GM10266 (cell line): ENCODE results near the gene MUC2.

Experiments
- DNase-seq: peaks from one replicate; pipeline ENCODE4 v3.0.0; 2012; ENCODE audit errors: extremely low spot score
- CTCF ChIP-seq: IDR thresholded peaks from 2 replicates; pipeline ENCODE4 v1.5.1; 2012; ENCODE audit warnings: mild to moderate bottlenecking, low read depth; ENCODE audit not compliant: control insufficient read depth, insufficient read depth; ENCODE audit errors: missing control alignments

The MUC2 gene

GRCh38 chr11:1101318-1102089, 26.8 kb downstream of the MUC2 start:
- TF ChIP-seq CTCF, result no peak
- DNase-seq, result no peak

GRCh38 chr11:1102221-1102971, 27.7 kb downstream of the MUC2 start:
- no peak for TF ChIP-seq CTCF
- DNase-seq, result no peak

- TF ChIP-seq CTCF, result no peak
- no peak for DNase-seq
Measured at GRCh38 chr11:1102996-1103395, 28.3 kb downstream of the MUC2 start.

- no peak for TF ChIP-seq CTCF
- DNase-seq, result no peak
Measured at GRCh38 chr11:1103401-1104360, 29.0 kb downstream of the MUC2 start.

- no peak for DNase-seq
Measured at GRCh38 chr11:1104411-1105182, 29.9 kb downstream of the MUC2 start.

GRCh38 chr11:1105183-1105565, 30.5 kb downstream of the MUC2 start:
- no peak for DNase-seq
- TF ChIP-seq CTCF, result no peak

More at GRCh38 chr11:1104411-1105182, 29.9 kb downstream of the MUC2 start:
- no peak for TF ChIP-seq CTCF
